HG03354 (cell line): ENCODE results near the gene VPS37D.
"Not testable (repeated sequence)": the region's sequence is repeated elsewhere in the genome, so short reads cannot be mapped to it uniquely, and the experiment has no call there.

Experiments used
- ATAC-seq: cut with Tn5 transposase; IDR thresholded peaks from one replicate; pipeline ENCODE4 v1.9.1; 2021; ENCODE audit warnings: mild to moderate bottlenecking; ENCODE audit not compliant: unreplicated experiment, poor library complexity, severe bottlenecking

The VPS37D gene

DNA sequence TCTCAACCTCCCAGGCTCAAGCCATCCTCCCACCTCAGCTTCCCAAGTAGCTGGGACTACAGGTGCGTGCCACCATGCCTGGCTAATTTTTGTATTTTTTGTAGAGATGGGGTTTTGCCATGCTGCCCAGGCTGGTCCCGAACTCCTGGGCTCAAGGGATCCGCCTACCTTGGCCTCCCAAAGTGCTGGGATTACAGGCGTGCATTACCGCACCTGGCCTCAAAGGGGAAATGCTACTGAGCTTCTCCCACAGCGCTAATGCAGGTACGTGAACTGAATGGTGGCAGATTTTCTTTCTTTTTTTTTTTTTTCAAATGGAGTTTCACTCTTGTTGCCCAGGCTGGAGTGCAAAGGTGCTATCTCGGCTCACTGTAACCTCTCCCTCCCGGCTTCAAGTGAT, 8.4 kb downstream of the VPS37D start:
- ATAC-seq, result not testable (repeated sequence)

DNA sequence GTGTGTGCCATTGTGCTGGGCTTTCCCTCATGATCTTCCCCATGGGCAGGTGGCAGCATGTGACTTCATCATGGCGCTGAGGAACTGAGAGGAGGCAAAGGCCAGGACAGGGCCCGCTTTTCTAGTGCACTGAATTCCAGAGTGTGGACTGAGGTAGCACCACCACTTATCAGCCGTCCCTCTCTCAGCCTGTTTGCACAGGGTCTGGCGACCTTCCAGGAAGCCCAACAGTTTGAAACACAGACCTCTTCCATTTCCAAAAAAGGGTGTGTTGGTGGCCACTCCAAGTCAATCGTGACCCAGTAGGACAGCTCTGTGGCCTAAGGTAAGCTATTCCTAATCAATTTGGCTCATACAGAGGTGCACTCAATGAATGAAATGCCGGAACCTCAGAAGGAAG, 11.2 kb downstream of the VPS37D start:
- ATAC-seq, result no peak

DNA sequence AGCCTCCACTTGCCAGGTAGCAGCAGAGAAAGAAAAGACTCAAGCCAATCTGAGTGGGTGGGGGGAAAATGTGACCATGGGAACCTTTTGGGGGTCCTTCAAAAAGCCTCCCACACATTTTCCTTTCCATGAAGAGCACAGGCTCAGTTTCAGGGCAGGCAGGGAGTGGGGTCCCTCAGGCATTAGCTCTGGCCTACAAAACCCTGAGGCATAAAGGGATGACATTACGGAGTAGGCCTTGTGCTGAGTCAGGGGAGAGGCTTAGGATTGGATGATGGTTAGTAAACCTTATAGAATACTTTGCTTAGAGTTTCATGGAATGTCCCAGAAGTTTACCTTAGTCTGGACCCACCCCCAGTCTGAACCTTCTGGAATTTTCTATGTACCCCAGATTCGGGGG, 12.1 kb downstream of the VPS37D start:
- ATAC-seq, result no peak

DNA sequence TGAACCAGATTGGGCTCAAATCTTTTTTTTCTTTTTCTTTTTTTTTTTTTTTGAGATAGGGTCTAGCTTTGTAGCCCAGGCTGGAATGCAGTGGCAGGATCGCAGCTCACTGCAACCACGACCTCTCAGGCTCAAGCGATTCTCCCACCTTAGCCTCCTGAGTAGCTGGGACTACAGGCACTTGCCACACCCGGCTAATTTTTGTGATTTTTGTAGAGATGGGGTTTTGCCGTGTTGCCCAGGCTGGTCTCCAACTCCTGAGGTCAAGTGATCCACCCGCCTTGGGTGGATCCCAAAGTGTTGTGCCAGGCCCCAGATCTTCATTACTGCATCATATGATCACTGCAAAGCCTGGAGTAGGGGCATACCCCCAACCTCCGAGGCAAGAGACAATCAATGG, 12.9 kb downstream of the VPS37D start:
- no peak for ATAC-seq

DNA sequence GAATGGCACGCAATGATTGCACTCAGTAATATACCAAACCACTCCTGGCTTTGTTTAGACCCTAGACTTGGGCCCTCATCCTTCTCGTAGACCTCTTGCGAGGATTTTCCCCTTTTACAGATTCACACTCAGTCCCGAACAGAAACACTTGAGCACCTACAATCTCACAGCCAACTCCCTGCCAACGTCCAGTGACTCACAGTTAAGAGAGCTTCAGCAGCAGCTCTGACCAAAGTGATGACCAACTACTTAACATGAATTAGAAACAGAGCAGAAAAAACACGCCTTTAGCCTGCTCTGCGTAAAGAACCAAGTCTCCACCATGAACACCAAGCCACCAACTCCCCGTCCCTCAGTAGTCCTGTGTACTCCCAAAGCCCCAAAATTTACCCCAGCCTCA, 13.4 kb downstream of the VPS37D start:
- ATAC-seq, result no peak

DNA sequence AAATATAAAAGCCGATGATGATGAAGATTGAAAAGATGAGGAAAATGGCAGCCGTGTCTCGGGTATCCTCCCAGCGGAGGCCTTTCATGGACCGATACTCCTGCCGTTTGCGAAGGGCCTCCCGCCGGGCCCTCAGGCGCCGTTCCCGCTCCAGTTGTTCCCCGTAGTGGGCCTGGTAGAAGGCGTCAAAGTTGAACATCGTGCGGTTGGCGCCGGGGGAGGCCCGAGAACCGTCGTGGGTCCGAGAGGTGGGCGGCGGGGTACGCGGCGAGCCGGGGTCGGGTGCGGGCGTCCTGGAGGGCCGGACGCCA, 15.1 kb downstream of the VPS37D start:
- ATAC-seq, result no peak

DNA sequence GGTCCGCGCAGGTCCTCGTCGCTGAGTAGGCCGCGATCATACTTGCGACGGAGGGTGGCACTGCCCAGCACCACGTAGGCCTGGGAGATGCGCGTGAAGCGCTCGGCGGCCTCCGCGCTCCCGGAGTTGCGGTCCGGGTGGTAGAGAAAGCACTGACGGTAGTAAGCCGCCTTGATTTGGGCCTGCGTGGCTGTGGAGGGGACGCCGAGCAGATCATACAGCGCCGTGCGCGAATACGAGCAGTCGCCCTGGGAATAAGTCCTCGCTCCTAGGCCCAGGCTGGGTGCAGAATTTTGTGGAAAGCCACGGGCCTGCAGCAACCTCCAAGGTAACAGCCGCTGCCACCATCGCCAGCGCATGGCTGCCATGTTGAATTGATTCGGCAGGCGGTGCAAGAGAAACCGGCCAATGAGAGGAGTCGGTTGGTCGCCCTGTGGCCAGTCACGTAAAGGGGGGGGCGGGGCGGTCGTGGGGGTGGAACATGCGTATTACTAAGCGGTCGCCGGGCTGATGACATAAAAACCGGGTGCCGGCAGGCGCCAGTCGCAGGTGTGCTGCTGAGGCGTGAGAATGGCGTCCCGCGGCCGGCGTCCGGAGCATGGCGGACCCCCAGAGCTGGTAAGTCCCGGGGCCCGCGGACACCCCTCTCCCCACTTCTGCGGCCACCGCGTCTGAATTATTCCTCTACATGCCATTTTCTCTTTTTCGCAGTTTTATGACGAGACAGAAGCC, 15.6 kb downstream of the VPS37D start, which contains the start of the genes BUD23 and DNAJC30:
Gene BUD23 (plus strand): TSS at position 542 of the 732 bp plus-strand sequence. CDS start 29 bp downstream, at position 571.
Gene DNAJC30 (minus strand): TSS at position 398 of the 732 bp plus-strand sequence. CDS start 30 bp downstream, at position 368.
- ATAC-seq, result peak; percentile 92

DNA sequence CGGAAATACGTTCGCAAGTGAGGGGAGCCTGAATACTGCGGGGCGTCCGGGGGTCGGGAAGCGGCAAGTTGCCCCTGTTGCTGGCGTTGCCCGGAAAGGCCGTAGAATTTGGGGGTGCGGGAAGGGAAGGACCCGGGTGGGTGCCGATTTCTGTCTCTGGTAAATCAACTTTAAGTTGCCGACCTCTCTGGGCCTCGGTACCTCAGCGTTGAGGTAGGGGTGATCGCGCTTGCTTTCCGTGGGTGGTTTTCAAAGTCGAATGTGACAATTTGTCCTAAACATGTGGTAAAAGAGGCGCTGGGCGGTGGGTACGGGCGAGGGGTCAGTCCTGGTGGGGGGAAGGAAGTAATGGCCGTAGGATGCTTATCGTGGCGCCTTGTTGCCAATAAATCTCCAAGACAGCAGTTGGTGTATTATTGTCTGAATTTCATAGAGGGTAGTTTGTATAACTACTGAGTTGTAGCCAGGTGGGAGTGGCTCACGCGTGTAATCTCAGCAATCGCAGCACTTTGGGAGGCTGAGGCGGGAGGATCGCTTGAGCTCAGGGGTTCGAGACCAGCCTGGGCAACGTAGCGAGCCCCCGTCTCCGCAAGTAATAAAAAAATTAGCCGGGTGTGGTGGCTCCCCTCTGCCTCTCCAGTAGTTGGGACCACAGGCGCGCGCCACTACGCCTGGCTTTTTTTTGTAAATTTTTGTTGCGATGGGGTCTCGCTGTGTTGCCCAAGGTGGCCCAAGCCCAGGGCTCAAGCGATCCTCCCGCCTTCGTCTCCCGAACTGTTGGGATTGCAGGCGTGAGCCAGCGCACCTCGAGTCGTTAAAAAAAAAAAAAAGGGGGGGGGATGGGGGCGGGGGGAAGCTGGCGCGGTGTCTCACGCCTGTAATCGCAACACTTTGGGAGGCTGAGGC, 16.4 kb downstream of the VPS37D start:
- ATAC-seq, result peak; percentile 18

DNA sequence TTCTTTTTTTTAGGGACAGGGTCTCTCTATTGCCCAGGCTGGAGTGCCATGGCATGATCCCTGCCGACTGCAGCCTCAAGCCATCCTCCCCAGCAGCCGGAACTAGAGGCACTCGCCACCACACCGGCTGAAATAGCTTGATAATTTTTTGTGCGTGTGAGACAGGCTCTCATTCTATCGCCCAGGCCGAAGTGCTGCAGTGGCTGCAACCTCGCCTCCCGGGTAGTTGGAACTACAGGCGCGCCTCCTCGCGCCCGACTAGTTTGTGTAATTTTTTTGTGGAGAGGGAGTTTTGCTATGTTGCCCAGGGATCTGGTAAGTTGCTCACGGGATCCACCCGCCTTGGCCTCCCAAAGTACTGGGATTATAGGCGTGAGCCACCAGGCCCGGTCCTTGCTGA, 17.7 kb downstream of the VPS37D start:
- ATAC-seq, result no peak

DNA sequence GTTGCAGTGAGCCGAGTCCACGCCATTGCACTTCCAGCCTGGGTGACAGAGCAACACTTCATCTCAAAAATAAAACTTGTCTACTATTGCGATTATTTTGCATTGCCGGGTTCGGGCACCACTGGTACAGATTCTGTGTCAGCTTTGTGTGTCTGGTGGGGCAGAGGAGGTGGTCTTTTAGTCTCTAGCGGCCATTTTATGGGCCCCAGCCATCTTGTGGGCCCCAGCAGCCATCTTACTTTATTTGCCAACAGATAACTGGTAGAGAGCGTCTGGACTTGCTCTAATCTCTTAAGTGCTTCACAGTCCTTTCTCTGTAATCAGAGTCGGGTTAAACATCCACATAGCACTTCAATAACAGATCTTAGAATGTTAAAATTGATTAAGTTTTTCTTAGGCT, 20.7 kb downstream of the VPS37D start:
- ATAC-seq, result no peak

DNA sequence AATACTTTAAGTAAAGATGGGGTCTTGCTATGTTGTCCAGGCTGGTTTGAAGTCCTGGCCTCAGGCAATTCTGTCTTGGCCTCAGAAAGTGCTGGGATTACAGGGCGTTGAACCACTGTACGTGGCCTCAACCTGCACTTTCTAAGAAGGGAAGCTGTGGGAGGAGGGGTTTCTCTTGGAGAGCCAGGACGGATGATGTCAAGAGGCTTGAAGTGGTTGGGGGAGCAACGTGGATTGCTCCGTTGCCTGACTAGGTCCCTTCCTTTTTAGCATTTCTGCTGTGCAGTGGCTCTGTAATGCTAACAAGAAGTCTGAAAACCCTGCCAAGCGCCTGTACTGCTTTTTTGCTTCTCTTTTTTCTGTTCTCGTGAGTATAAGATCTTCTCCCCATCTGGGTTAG, 23.0 kb downstream of the VPS37D start:
- no peak for ATAC-seq

DNA sequence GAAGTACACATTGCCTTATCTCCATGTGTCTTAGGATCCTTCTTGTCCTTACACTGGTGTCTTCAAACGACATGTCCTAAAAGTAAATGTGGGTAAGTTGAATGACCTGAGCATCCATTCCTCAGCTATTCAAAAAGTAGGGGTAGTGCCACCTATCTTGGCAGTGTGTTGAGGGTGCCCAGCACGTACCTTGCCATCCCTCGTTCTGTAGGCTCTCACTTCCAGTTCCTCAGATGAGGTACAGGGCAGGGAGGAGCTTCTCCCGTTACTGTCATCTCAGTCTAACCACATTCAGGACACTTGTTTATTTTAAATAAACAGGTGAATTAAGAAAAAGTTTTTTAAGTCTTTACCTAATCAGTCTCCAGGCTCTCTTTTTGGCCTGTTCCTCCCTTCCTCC, 28.7 kb downstream of the VPS37D start:
- no peak for ATAC-seq

DNA sequence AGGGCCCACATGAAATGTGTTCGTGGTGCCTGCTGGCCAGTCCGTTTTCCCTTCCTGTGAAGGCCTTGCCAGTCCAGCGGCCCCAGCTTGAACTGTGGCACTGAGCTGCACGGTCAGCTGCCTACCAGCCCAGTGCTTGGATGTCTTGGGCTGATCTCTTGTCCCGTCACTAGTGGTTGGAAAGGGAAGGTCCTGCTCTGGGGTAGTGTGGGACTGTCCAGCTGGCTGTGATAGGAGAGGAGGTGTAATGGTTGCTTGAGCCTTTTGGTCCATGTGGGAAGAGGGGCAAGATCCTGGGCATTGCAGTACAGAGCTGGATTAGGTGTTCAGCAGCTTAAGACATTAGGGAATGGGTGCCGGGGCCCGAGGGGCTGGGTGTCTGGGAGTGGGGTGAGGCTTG, 30.8 kb downstream of the VPS37D start:
- ATAC-seq, result no peak

DNA sequence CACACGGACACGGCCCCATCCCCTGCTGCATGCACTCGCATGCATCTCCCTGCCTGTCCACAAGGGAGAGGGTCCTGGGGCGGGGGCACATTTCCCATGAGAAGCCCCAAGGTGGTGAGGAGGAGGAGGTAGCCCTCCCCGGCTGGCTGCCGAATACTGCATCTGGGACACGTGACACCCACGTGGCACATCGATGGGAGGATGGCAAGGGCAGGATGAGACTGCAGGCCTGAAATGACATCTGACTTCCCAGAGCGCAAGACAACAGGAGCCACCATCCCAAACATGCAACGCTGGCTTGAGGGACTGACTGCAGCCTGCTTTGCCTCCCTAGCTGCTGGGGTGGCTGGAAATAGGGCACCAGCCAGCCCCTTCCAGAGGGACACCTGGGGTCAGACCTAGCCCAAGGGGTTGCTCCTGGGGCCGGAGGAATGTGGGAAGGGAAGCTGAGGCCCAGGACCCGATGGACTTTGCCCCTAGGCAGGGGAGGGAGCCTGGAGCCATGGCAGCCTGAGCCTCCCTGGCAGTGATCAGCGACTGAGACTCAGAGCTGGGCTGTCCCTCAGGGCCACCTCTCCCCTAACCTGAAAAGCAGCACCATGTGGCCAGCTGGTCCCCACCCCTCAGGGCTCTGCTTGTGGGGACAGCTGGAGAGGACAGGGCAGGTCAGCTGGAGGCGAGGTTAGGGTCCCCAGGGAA, 31.9 kb downstream of the VPS37D start:
- no peak for ATAC-seq

DNA sequence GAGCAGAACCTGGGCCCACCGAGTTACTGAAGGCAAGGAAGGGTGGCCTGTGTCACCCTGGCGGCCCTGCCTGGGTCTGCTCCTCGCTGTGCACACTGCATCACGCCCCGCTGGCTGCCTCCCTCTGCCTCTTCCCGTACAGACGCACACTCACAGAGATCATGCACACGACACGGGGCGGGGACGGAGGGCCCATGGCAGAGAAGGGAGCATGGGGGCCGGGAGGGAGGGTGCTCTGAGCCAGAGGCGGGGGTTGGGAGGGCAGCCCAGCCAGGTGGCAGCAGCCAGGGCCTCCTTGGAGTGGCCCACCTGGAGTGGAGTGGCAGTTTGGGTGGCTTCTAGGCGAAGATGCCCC, 32.4 kb downstream of the VPS37D start:
- ATAC-seq, result no peak

DNA sequence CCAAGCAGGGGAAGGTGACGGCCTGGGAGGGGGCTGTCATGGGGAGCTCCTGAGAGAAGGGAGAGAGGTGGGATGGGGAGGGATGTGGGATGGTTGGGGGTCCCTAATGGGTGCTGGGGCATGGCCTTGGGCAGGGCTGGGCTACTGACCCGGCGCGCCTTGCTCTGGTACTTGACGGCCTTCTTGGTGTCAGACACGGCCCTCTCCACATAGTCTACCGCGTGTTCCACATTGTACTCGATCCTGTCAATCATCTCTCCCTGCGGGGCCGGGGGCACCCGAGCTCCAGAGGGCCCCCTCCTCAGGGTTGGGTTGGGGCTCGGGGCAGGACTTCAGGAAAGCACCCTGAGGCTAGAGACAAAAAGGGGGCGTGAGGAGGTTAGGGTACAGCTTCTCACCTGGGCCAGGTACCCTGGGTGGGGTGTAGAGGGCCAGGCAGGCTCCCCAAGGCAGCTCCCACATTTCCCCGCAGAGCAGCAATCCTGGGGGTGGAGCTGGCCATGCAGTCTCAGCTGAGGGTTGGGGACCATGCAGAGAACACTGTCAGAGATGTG, 33.0 kb downstream of the VPS37D start:
- ATAC-seq, result no peak

DNA sequence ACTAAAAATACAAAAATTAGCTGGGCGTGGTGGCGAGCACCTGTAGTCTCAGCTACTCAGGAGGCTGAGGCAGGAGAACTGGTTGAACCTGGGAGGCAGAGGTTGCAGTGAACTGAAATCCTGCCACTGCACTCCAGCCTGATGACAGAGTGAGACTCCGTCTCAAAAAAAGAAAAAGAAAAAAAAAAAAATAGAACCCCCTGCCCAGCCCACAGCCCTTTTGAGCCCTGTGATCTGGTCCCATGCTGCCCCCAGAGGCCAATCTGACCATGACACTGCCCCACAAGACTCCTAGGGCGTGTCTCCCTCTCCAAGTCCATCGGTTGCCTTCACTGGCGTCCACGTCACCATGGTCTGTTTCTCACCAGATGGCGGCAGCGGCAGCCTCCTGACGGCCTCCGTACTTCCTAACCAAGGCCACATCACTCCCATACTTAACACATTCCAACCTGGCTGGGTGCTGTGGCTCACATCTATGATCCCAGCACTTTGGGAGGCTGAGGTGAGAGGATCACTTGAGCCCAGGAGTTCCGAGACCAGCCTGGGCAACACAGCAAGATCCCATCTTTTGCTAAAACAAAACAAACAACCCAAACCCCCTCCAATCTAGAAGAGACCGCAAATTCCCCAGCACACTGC, 33.8 kb downstream of the VPS37D start:
- ATAC-seq, result no peak

DNA sequence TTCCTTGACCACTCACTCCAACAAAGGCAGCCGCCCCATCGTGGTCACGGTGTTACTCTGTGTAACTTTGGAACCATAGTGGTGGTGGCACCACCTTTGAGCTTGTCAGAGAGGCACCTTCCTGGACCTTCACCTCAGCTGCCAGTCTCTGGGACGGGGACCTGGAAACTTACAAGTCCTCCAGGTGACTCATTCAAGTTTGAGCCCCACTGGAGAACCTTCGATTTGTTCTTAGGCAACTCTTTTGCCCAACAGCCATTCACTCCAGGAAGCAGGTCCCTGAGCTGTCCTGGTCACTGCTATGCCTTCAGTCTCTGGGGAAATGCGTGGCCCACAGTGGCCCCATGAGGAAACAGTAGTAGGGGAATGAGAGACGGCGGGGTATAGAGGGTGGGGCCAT, 34.6 kb downstream of the VPS37D start:
- no peak for ATAC-seq

DNA sequence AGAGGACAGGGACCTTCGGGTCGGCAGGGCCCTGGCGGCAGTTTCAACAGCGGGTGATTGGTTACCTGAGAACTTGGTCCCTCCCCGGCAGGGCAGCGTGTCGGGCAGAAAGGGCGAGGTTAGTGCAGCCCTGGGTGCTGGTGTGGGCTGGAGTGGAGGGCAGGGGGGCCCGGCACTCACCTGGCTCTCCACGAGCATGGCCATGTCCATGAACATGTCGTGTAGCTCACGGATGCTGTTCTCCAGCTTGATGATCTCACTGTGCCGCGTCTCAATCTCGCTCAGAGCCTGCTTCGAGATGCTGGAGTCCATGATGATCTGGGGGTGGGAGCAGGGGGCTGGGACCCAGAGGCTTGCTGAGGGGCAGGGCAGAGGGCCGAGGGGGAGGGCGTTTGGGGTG, 35.0 kb downstream of the VPS37D start:
- ATAC-seq, result no peak

DNA sequence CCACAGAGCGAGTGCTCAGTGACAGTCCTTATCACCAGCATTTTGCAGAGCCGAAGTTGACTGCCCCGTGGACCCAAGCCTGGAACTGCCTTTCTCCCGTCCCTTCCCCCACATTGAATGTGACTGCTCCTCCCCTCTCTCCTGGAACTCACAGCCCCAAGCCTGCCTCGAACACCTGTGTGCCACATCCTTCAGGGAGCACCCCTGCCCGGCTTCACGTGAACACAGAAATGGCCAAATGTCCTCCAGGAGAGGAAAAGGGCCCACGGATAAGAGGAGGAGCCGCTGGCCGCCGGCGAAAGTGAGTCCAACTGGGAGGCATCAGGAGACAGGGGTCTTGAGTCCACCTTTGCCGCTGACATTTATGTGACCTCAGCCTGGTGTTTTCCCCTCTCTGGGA, 35.6 kb downstream of the VPS37D start:
- no peak for ATAC-seq
